ENCODE measurements around the gene PGM2L1.

PGM2L1 gene

DNA sequence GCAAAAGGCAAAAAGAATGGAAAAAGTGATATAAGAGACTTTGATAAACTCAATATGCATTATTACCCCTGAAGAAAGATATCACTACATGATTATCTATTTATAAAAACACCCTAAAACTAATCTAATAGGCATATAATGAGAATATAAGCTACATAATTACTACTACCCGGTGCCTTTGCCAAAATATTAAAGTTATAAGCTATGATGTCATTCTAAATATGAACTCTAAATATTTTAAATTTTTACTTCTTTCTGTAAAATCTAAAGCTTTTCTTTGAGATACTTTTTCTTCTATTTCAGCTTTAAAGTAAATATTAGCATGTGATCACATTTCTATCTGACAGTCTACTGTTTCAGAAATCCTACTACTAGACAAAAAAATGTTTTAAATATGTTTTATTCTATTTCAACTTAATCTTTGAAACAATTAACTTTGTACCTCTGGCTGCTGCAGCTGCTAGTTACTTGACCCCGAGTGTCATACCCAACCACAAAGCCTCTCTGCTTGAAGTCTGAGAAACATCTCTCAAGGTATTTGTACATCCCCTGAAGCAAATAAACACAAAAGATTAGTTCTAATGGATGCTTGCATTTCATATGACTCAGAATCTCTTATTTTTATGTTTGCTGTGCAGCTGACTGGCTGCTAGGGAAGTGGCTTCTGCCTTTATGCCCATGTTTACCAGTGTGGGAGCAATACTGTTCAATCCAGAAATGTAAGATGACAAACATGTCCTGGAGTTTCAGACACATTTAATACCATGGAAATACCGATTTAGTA, 26.8 kb downstream of the PGM2L1 start (continued):
- TF ChIP-seq, protein P1, sequence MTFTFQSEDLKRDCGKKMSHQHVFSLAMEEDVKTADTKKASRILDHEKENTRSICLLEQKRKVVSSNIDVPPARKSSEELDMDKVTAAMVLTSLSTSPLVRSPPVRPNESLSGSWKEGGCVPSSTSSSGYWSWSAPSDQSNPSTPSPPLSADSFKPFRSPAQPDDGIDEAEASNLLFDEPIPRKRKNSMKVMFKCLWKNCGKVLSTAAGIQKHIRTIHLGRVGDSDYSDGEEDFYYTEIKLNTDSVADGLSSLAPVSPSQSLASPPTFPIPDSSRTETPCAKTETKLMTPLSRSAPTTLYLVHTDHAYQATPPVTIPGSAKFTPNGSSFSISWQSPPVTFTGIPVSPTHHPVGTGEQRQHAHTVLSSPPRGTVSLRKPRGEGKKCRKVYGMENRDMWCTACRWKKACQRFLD (tag by site-specific recombination; IDR thresholded peaks at IDR 0.05): no peak
- TF ChIP-seq ZNF19 (tag by site-specific recombination; IDR thresholded peaks at IDR 0.05; ENCODE audit: low read depth): no peak
- peak; percentile 76 for TF ChIP-seq OSR2 (tag by site-specific recombination; IDR thresholded peaks at IDR 0.05)

DNA sequence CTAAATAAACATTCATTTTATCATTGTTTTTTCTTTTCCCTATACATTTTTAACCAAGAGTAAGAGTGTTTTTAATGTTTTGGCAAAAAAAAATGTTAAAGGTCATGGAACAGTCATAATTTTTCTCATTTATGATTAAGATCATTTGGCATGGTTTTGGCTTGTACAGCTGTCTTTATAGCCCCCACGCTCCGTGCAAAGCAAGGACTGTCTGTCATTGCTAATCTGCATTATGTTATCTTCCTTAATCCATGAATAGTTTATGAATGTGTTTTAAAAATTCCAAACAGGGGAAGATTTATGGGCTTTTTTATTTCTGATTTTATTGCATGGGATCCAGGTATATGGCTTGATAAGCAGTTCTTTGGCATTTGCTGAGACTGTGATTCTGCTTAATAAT, 28.1 kb downstream of the PGM2L1 start:
- TF ChIP-seq ZNF239 (tag by site-specific recombination; IDR thresholded peaks at IDR 0.05): no peak
- no peak for TF ChIP-seq ZNF571 (tag by site-specific recombination; IDR thresholded peaks at IDR 0.05)
- TF ChIP-seq ZNF510 (tag by site-specific recombination; IDR thresholded peaks at IDR 0.05; ENCODE audit: insufficient replicate concordance): no peak
- TF ChIP-seq SALL2 (tag by site-specific recombination; IDR thresholded peaks at IDR 0.05; ENCODE audit: borderline replicate concordance): no peak
- no peak for TF ChIP-seq ZNF114 (tag by site-specific recombination; IDR thresholded peaks at IDR 0.05)
- TF ChIP-seq, protein P2, sequence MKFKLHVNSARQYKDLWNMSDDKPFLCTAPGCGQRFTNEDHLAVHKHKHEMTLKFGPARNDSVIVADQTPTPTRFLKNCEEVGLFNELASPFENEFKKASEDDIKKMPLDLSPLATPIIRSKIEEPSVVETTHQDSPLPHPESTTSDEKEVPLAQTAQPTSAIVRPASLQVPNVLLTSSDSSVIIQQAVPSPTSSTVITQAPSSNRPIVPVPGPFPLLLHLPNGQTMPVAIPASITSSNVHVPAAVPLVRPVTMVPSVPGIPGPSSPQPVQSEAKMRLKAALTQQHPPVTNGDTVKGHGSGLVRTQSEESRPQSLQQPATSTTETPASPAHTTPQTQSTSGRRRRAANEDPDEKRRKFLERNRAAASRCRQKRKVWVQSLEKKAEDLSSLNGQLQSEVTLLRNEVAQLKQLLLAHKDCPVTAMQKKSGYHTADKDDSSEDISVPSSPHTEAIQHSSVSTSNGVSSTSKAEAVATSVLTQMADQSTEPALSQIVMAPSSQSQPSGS (tag by site-specific recombination; IDR thresholded peaks at IDR 0.05; ENCODE audit: low read depth): no peak
- no peak for TF ChIP-seq MYNN (tag by site-specific recombination; IDR thresholded peaks at IDR 0.05; ENCODE audit: borderline replicate concordance)
- TF ChIP-seq, protein P3, sequence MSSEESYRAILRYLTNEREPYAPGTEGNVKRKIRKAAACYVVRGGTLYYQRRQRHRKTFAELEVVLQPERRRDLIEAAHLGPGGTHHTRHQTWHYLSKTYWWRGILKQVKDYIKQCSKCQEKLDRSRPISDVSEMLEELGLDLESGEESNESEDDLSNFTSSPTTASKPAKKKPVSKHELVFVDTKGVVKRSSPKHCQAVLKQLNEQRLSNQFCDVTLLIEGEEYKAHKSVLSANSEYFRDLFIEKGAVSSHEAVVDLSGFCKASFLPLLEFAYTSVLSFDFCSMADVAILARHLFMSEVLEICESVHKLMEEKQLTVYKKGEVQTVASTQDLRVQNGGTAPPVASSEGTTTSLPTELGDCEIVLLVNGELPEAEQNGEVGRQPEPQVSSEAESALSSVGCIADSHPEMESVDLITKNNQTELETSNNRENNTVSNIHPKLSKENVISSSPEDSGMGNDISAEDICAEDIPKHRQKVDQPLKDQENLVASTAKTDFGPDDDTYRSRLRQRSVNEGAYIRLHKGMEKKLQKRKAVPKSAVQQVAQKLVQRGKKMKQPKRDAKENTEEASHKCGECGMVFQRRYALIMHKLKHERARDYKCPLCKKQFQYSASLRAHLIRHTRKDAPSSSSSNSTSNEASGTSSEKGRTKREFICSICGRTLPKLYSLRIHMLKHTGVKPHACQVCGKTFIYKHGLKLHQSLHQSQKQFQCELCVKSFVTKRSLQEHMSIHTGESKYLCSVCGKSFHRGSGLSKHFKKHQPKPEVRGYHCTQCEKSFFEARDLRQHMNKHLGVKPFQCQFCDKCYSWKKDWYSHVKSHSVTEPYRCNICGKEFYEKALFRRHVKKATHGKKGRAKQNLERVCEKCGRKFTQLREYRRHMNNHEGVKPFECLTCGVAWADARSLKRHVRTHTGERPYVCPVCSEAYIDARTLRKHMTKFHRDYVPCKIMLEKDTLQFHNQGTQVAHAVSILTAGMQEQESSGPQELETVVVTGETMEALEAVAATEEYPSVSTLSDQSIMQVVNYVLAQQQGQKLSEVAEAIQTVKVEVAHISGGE (tag by site-specific recombination; conservative IDR thresholded peaks at IDR 0.05; ENCODE audit: low read depth): no peak
- no peak for TF ChIP-seq ZBTB17 (tag by site-specific recombination; IDR thresholded peaks at IDR 0.05)
- no peak for TF ChIP-seq ZNF16 (tag by site-specific recombination; IDR thresholded peaks at IDR 0.05; ENCODE audit: low read depth)
- TF ChIP-seq KLF1 (tag by site-specific recombination; IDR thresholded peaks at IDR 0.05): no peak
- TF ChIP-seq, protein P4, sequence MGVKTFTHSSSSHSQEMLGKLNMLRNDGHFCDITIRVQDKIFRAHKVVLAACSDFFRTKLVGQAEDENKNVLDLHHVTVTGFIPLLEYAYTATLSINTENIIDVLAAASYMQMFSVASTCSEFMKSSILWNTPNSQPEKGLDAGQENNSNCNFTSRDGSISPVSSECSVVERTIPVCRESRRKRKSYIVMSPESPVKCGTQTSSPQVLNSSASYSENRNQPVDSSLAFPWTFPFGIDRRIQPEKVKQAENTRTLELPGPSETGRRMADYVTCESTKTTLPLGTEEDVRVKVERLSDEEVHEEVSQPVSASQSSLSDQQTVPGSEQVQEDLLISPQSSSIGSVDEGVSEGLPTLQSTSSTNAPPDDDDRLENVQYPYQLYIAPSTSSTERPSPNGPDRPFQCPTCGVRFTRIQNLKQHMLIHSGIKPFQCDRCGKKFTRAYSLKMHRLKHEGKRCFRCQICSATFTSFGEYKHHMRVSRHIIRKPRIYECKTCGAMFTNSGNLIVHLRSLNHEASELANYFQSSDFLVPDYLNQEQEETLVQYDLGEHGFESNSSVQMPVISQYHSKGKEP (tag by site-specific recombination; IDR thresholded peaks at IDR 0.05): no peak
- no peak for TF ChIP-seq ZNF658 (tag by site-specific recombination; IDR thresholded peaks at IDR 0.05)
- TF ChIP-seq, protein P5, sequence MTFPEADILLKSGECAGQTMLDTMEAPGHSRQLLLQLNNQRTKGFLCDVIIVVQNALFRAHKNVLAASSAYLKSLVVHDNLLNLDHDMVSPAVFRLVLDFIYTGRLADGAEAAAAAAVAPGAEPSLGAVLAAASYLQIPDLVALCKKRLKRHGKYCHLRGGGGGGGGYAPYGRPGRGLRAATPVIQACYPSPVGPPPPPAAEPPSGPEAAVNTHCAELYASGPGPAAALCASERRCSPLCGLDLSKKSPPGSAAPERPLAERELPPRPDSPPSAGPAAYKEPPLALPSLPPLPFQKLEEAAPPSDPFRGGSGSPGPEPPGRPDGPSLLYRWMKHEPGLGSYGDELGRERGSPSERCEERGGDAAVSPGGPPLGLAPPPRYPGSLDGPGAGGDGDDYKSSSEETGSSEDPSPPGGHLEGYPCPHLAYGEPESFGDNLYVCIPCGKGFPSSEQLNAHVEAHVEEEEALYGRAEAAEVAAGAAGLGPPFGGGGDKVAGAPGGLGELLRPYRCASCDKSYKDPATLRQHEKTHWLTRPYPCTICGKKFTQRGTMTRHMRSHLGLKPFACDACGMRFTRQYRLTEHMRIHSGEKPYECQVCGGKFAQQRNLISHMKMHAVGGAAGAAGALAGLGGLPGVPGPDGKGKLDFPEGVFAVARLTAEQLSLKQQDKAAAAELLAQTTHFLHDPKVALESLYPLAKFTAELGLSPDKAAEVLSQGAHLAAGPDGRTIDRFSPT (tag by site-specific recombination; IDR thresholded peaks at IDR 0.05): no peak
- TF ChIP-seq, protein P6, sequence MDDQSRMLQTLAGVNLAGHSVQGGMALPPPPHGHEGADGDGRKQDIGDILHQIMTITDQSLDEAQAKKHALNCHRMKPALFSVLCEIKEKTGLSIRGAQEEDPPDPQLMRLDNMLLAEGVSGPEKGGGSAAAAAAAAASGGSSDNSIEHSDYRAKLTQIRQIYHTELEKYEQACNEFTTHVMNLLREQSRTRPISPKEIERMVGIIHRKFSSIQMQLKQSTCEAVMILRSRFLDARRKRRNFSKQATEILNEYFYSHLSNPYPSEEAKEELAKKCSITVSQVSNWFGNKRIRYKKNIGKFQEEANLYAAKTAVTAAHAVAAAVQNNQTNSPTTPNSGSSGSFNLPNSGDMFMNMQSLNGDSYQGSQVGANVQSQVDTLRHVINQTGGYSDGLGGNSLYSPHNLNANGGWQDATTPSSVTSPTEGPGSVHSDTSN (CRISPR knock-in tag; IDR thresholded peaks at IDR 0.05): no peak
- TF ChIP-seq OVOL3 (tag by site-specific recombination; IDR thresholded peaks at IDR 0.05): no peak
- no peak for TF ChIP-seq GLI2 (tag by site-specific recombination; IDR thresholded peaks at IDR 0.05; ENCODE audit: borderline replicate concordance, low read depth)
- no peak for TF ChIP-seq IKZF3 (tag by site-specific recombination; IDR thresholded peaks at IDR 0.05)
- no peak for TF ChIP-seq ZFP41 (tag by site-specific recombination; IDR thresholded peaks at IDR 0.05; ENCODE audit: borderline replicate concordance)
- Histone ChIP-seq H3K9me3 (ENCODE audit: control insufficient read depth, insufficient read depth, low read depth, low read length) (no peaks in the 10 kb centered on the region), H3K27ac (ENCODE audit: extremely low read depth, low read depth, low read length) (no peak overlapping the region), H3K36me3 (ENCODE audit: control insufficient read depth in 2 of 2, insufficient read depth in 1 of 2, low read length in 2 of 2) (peaks cover 0 to 3% of the 10 kb centered on the region in 2 experiments; a peak in 1 of 3 replicates), H3K4me1 (ENCODE audit: control insufficient read depth, insufficient read depth, low read length) (peaks cover 5% of the 10 kb centered on the region; the same call in 1 of the 2 replicates), H3K4me3 (ENCODE audit: low read depth, low read length) (no peak overlapping the region)
- ChIA-PET POLR2A (no interaction called here), CTCF (interaction anchor here (0.6 kb wide), 1 partner anchor 33 kb away, joined by 4 read pairs; no protein-coding TSS in a partner anchor)

All from HEK293 (cell line).